ENCODE data around the gene ALDH6A1. TPM values are rescaled to one million over a fixed set of nuclear protein-coding genes. Genes with fewer than 3 reads are reported as not detected.
A peak's percentile ranks its signal among the peaks of the same experiment; 100 is the strongest.

Gene ALDH6A1
- total and polyA plus RNA-seq, 4 donors: 8.7 to 43.3 (median 21.1) TPM

GRCh38 chr14:74083784-74084276 is 423 bp downstream of the ALDH6A1 start:
- TF ChIP-seq, protein P1, sequence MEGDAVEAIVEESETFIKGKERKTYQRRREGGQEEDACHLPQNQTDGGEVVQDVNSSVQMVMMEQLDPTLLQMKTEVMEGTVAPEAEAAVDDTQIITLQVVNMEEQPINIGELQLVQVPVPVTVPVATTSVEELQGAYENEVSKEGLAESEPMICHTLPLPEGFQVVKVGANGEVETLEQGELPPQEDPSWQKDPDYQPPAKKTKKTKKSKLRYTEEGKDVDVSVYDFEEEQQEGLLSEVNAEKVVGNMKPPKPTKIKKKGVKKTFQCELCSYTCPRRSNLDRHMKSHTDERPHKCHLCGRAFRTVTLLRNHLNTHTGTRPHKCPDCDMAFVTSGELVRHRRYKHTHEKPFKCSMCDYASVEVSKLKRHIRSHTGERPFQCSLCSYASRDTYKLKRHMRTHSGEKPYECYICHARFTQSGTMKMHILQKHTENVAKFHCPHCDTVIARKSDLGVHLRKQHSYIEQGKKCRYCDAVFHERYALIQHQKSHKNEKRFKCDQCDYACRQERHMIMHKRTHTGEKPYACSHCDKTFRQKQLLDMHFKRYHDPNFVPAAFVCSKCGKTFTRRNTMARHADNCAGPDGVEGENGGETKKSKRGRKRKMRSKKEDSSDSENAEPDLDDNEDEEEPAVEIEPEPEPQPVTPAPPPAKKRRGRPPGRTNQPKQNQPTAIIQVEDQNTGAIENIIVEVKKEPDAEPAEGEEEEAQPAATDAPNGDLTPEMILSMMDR (IDR thresholded peaks at IDR 0.05; ENCODE audit: control extremely low read depth, extremely low read depth): no peak
- H3K27ac ChIP-seq (ENCODE audit: low read depth in 1 of 2, low read length in 1 of 2): peak overlapping the region; percentile 82 to 91
- H3K36me3 ChIP-seq (ENCODE audit: control insufficient read depth in 4 of 4, insufficient read depth in 4 of 4, low read length in 4 of 4): peaks cover 0 to 2% (median 0%) of the 10 kb centered on the region in 4 donors
- peak; percentile 7 for ATAC-seq (ENCODE audit: insufficient read depth, low FRiP score)
- peak overlapping the region in 1 of 2 donors; percentile 99 for H3K9ac ChIP-seq (ENCODE audit: insufficient read depth in 1 of 2, low read length in 2 of 2)
- peak in 1 of 3 donors; percentile 13 for DNase-seq
- 1 to 3% methylated on average over 13 to 15 of the region's 15 CpGs for WGBS, 2 donors
- no peaks in the 10 kb centered on the region for H3K9me3 ChIP-seq (ENCODE audit: control insufficient read depth in 4 of 4, insufficient read depth in 3 of 4, low read length in 3 of 4)
- H3K4me1 ChIP-seq (ENCODE audit: control insufficient read depth in 5 of 5, insufficient read depth in 5 of 5, low read length in 5 of 5): peaks cover 0 to 19% (median 11%) of the 10 kb centered on the region in 5 donors
- H3K4me3 ChIP-seq: peak overlapping the region; percentile 77
- H3K27me3 ChIP-seq (ENCODE audit: control insufficient read depth in 3 of 3, insufficient read depth in 3 of 3, low read length in 2 of 3): no peaks in the 10 kb centered on the region

GRCh38 chr14:74083161-74083560 is 1.1 kb downstream of the ALDH6A1 start:
- peak in 1 of 3 donors; percentile 4 for DNase-seq
- Histone ChIP-seq H3K4me1 (ENCODE audit: control insufficient read depth in 5 of 5, insufficient read depth in 5 of 5, low read length in 5 of 5) (peaks cover 0 to 19% (median 11%) of the 10 kb centered on the region in 5 donors), H3K27me3 (ENCODE audit: control insufficient read depth in 3 of 3, insufficient read depth in 3 of 3, low read length in 2 of 3) (no peaks in the 10 kb centered on the region), H3K36me3 (ENCODE audit: control insufficient read depth in 4 of 4, insufficient read depth in 4 of 4, low read length in 4 of 4) (peaks cover 0 to 1% (median 0%) of the 10 kb centered on the region in 4 donors), H3K27ac (ENCODE audit: low read depth in 1 of 2, low read length in 1 of 2) (peak overlapping the region in 1 of 2 donors; percentile 33), H3K9me3 (ENCODE audit: control insufficient read depth in 4 of 4, insufficient read depth in 3 of 4, low read length in 3 of 4) (no peaks in the 10 kb centered on the region), H3K4me3 (no peak overlapping the region), H3K9ac (ENCODE audit: insufficient read depth in 1 of 2, low read length in 2 of 2) (peak overlapping the region in 1 of 2 donors; percentile 99)
- TF ChIP-seq, protein P1 (IDR thresholded peaks at IDR 0.05; ENCODE audit: control extremely low read depth, extremely low read depth): no peak
- ATAC-seq (ENCODE audit: insufficient read depth, low FRiP score): no peak
- 85 to 90% methylated on average over 3 of the region's 3 CpGs for WGBS, 2 donors

GRCh38 chr14:74081491-74081890 is 2.8 kb downstream of the ALDH6A1 start:
- TF ChIP-seq, protein P1 (IDR thresholded peaks at IDR 0.05; ENCODE audit: control extremely low read depth, extremely low read depth): no peak
- Histone ChIP-seq H3K9ac (ENCODE audit: insufficient read depth in 1 of 2, low read length in 2 of 2) (no peak overlapping the region), H3K4me1 (ENCODE audit: control insufficient read depth in 5 of 5, insufficient read depth in 5 of 5, low read length in 5 of 5) (peaks cover 0 to 19% (median 11%) of the 10 kb centered on the region in 5 donors), H3K4me3 (no peak overlapping the region), H3K27ac (ENCODE audit: low read depth in 1 of 2, low read length in 1 of 2) (no peak overlapping the region), H3K9me3 (ENCODE audit: control insufficient read depth in 4 of 4, insufficient read depth in 3 of 4, low read length in 3 of 4) (no peaks in the 10 kb centered on the region), H3K27me3 (ENCODE audit: control insufficient read depth in 3 of 3, insufficient read depth in 3 of 3, low read length in 2 of 3) (no peaks in the 10 kb centered on the region), H3K36me3 (ENCODE audit: control insufficient read depth in 4 of 4, insufficient read depth in 4 of 4, low read length in 4 of 4) (peaks cover 0 to 4% (median 0%) of the 10 kb centered on the region in 4 donors)
- DNase-seq (no peak), ATAC-seq (ENCODE audit: insufficient read depth, low FRiP score) (no peak)
- 88 to 91% methylated on average over 3 of the region's 3 CpGs for WGBS, 2 donors

Data from lung (tissue), 12 donors.